ENCODE measurements around the gene ZFR.

Gene ZFR

GRCh38 chr5:32444431-32445286, at the start of gene ZFR:
ZFR (minus strand) TSS chr5:32444740; CDS start chr5:32444658, 82 bp downstream.
- peaks cover 22 to 39% of the 10 kb centered on the region in 2 donors for H3K4me1 Mint-ChIP-seq
- peak within 1 kb of the TSS; percentile 87 to 94 for H3K4me3 Mint-ChIP-seq
- DNase-seq: peak; percentile 93
- H3K27ac Mint-ChIP-seq: peak within 1 kb of the TSS; percentile 96
- H3K36me3 Mint-ChIP-seq: peaks cover 3 to 4% of the 10 kb centered on the region in 2 donors
- no peaks in the 10 kb centered on the region for H3K27me3 Mint-ChIP-seq
- peaks cover 0 to 7% of the 10 kb centered on the region in 2 donors for H3K9me3 Mint-ChIP-seq
- ATAC-seq (replicated peaks): peak; percentile 89 to 90

DNA sequence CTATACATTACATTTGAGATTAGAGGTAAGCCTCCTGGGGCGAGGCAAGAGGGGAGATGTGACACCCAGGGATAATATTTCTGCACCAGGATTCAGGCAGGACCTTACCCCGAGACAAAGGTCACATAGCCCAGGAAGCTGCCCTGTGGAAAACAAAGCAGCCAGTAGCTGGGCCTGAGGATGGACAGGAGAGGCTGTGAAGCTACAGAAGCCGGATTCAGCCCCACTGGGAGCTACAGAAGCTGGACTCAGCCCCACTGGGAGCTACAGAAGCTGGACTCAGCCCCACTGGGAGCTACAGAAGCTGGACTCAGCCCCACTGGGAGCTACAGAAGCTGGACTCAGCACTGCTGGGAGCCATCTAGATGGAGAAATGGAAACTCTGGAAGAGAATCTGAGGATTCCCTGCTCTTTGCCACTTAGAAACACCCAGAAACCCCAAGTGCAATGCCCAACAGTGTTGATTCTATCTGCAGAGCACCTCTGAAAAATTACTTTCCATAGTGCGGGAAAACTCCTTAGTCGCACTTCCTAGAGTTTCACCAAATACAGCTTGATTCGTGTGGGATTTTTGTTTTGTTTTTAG, 46.5 kb upstream of the ZFR start:
- Mint-ChIP-seq H3K36me3 (no peaks in the 10 kb centered on the region), H3K27ac (no peak overlapping the region), H3K9me3 (no peaks in the 10 kb centered on the region), H3K4me1 (peaks cover 2 to 8% of the 10 kb centered on the region in 2 donors), H3K27me3 (peaks cover 0 to 12% of the 10 kb centered on the region in 2 donors), H3K4me3 (no peak overlapping the region)
- no peak for ATAC-seq (replicated peaks)
- DNase-seq: no peak

DNA sequence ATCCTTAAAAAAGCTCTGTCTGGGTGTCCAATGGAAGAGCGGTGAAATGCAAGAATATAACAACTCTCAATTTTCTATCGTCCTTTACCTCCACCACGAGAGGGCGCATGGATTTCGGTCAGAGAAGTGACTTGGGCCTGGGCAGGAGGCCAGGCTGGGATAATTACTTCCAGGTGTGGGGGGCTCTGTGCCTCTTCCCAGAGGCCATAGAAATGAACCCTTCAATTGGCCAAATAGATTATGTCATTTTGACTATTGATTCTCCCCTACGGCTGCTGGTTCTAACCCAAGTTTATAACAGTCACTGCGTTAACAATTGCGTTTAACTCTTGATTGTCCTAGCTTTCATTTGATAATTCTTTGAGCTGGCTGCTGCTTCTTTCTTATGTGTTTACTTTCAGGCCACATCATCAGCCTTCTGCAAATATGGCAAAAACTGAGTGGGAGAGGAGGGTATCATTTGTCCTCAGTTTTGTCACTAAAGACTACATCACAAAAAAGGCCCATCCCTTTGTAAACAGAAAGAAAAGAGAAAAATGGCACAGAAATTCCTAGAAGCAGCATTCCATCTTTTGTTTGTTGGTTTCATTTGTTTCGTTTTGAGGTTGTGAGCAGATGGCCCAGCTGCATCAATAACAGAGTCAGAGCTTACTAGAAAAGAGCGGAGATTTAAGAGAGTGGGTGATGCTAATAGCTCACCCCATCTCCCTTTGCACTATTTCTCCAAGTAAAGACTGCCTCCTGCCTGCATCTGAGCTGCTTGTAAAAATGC, 45.4 kb upstream of the ZFR start:
- H3K9me3 Mint-ChIP-seq: no peaks in the 10 kb centered on the region
- peak; percentile 33 for DNase-seq
- H3K36me3 Mint-ChIP-seq: no peaks in the 10 kb centered on the region
- H3K4me3 Mint-ChIP-seq: no peak overlapping the region
- peaks cover 2 to 8% of the 10 kb centered on the region in 2 donors for H3K4me1 Mint-ChIP-seq
- no peak overlapping the region for H3K27ac Mint-ChIP-seq
- H3K27me3 Mint-ChIP-seq: peaks cover 0 to 12% of the 10 kb centered on the region in 2 donors
- peak; percentile 69 to 76 for ATAC-seq (replicated peaks)

DNA sequence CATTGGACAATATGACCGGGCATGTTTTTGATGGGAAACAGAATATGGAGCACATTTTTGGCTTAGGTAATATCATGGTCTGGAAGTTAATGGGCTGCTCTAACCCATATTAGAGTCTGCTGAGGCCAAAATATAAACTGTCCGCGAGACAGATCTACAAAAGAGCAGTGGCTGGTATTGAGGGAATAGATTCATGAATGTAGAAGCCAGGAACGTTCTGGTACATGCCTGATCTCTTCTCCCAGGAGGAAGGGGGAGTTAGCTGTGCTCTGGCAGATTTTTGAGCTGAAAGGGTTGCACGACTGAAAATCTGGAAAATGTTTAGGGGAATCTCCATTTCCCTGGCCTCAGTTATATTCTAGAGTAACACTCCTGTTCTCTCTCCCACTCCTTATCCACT, 42.9 kb upstream of the ZFR start:
- peaks cover 2 to 8% of the 10 kb centered on the region in 2 donors for H3K4me1 Mint-ChIP-seq
- no peak for DNase-seq
- H3K36me3 Mint-ChIP-seq: no peaks in the 10 kb centered on the region
- no peaks in the 10 kb centered on the region for H3K9me3 Mint-ChIP-seq
- H3K27me3 Mint-ChIP-seq: peaks cover 0 to 11% of the 10 kb centered on the region in 2 donors
- no peak overlapping the region for H3K4me3 Mint-ChIP-seq
- no peak for ATAC-seq (replicated peaks)
- no peak overlapping the region for H3K27ac Mint-ChIP-seq

DNA sequence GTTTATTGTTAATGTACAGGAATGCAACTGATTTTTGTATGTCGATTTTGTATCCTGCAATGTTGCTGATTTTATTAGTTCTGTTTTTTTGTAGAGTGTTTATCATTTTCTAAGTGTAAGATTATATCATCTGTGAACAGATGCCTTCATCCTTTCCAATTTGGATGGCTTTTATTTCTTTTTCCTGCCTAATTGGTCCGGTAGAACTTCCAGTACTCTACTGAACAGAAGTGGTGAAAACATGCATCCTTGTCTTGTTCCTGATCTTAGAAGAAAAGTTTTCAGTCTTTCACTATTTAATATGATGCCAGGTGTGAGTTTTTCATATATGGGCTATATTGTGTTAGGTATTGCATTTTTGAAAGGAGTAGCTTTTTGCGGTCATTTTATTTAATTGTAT, 42.5 kb upstream of the ZFR start:
- Mint-ChIP-seq H3K27me3 (peaks cover 0 to 6% of the 10 kb centered on the region in 2 donors), H3K36me3 (no peaks in the 10 kb centered on the region), H3K4me1 (peaks cover 2 to 8% of the 10 kb centered on the region in 2 donors), H3K27ac (no peak overlapping the region), H3K4me3 (no peak overlapping the region), H3K9me3 (no peaks in the 10 kb centered on the region)
- ATAC-seq (replicated peaks): no peak
- no peak for DNase-seq

- ATAC-seq (replicated peaks) (no peak), DNase-seq (no peak)
- peaks cover 0 to 6% of the 10 kb centered on the region in 2 donors for H3K27me3 Mint-ChIP-seq
- H3K27ac Mint-ChIP-seq: no peak overlapping the region
- no peaks in the 10 kb centered on the region for H3K36me3 Mint-ChIP-seq
- no peaks in the 10 kb centered on the region for H3K9me3 Mint-ChIP-seq
- H3K4me1 Mint-ChIP-seq: no peaks in the 10 kb centered on the region
- H3K4me3 Mint-ChIP-seq: no peak overlapping the region
Observed at GRCh38 chr5:32482193-32482592, 37.7 kb upstream of the ZFR start.

- H3K4me3 Mint-ChIP-seq: no peak overlapping the region
- DNase-seq: no peak
- peaks cover 0 to 6% of the 10 kb centered on the region in 2 donors for H3K27me3 Mint-ChIP-seq
- no peaks in the 10 kb centered on the region for H3K36me3 Mint-ChIP-seq
- no peak for ATAC-seq (replicated peaks)
- no peaks in the 10 kb centered on the region for H3K9me3 Mint-ChIP-seq
- H3K4me1 Mint-ChIP-seq: no peaks in the 10 kb centered on the region
- peak overlapping the region; percentile 25 for H3K27ac Mint-ChIP-seq
Observed at GRCh38 chr5:32479096-32479495, 34.6 kb upstream of the ZFR start.

DNA sequence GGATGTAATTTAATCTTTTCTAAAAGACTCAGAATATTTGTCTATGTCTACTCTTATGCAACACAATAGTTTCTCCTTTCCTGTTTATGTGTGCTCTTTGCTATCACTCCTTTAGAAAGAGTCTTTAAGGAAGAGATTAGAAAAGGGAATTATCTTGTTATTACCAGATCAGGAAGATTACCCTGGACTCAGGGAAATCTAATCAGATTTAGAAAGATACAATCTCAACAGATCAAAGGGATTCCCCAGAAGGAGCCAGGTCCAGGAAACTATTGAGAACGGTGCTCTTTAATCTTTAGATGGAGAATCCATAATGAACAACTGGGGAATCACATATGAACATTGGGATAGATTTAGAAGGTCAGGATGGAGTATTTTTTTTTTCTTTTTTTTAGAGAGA, 32.4 kb upstream of the ZFR start:
- Mint-ChIP-seq H3K4me1 (no peaks in the 10 kb centered on the region), H3K27me3 (peaks cover 4 to 11% of the 10 kb centered on the region in 2 donors), H3K36me3 (no peaks in the 10 kb centered on the region), H3K27ac (no peak overlapping the region), H3K9me3 (no peaks in the 10 kb centered on the region), H3K4me3 (no peak overlapping the region)
- no peak for ATAC-seq (replicated peaks)
- no peak for DNase-seq

GRCh38 chr5:32475334-32476097, 31.0 kb upstream of the ZFR start:
- H3K4me3 Mint-ChIP-seq: no peak overlapping the region
- H3K27me3 Mint-ChIP-seq: peaks cover 4 to 12% of the 10 kb centered on the region in 2 donors

DNA sequence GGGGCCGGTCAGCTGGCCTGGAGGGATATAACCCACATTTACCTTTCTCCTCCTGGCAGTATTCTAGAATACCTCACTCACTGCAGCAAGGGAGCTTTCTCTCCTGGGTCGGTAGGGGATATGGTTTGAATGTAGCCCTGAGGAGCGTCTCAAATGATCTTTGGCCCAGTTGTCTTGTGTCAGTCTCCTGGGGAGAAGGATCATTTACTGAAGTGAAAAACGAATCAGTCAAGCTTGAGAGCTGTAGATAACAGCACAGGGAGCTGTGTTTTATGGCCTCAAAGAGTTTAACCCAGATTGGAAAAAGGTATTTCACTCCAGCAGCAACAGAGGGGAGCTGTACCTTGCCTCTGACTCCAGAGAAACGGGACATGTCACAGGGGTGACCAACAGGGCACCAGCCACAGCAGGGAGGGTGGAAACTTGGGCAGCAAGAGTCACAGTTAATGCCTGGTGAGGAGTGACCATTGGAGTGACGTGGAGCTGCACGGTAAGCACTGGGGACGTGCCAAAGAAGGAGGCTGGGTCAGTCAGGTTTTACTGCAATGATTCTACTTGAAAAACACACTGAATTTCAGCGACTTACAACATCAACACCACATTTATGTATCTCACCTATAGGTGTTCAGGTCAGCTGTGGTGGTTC, 29.8 kb upstream of the ZFR start:
- Mint-ChIP-seq H3K36me3 (no peaks in the 10 kb centered on the region), H3K9me3 (no peaks in the 10 kb centered on the region), H3K27me3 (peaks cover 4 to 12% of the 10 kb centered on the region in 2 donors), H3K4me3 (no peak overlapping the region), H3K27ac (no peak overlapping the region), H3K4me1 (no peaks in the 10 kb centered on the region)
- no peak for ATAC-seq (replicated peaks)
- DNase-seq: no peak

More at GRCh38 chr5:32475334-32476097, 31.0 kb upstream of the ZFR start:
- Mint-ChIP-seq H3K36me3 (no peaks in the 10 kb centered on the region), H3K4me1 (no peaks in the 10 kb centered on the region), H3K27ac (no peak overlapping the region), H3K9me3 (no peaks in the 10 kb centered on the region)
- no peak for ATAC-seq (replicated peaks)
- DNase-seq: no peak

- H3K27me3 Mint-ChIP-seq: peaks cover 4 to 6% of the 10 kb centered on the region in 2 donors
- H3K4me1 Mint-ChIP-seq: no peaks in the 10 kb centered on the region
- DNase-seq: no peak
- H3K27ac Mint-ChIP-seq: no peak overlapping the region
- no peak overlapping the region for H3K4me3 Mint-ChIP-seq
- H3K36me3 Mint-ChIP-seq: no peaks in the 10 kb centered on the region
- H3K9me3 Mint-ChIP-seq: no peaks in the 10 kb centered on the region
- ATAC-seq (replicated peaks): no peak
Observed at GRCh38 chr5:32473072-32473471, 28.5 kb upstream of the ZFR start.

- no peak overlapping the region for H3K27ac Mint-ChIP-seq
- no peaks in the 10 kb centered on the region for H3K36me3 Mint-ChIP-seq
- H3K4me1 Mint-ChIP-seq: no peaks in the 10 kb centered on the region
- no peak overlapping the region for H3K4me3 Mint-ChIP-seq
- no peaks in the 10 kb centered on the region for H3K9me3 Mint-ChIP-seq
- peaks cover 4 to 6% of the 10 kb centered on the region in 2 donors for H3K27me3 Mint-ChIP-seq
- DNase-seq (no peak), ATAC-seq (replicated peaks) (no peak)
Observed at GRCh38 chr5:32471784-32472183, 27.2 kb upstream of the ZFR start.

- H3K27me3 Mint-ChIP-seq: no peaks in the 10 kb centered on the region
- H3K9me3 Mint-ChIP-seq: no peaks in the 10 kb centered on the region
- H3K4me3 Mint-ChIP-seq: no peak overlapping the region
- peaks cover 0 to 2% of the 10 kb centered on the region in 2 donors for H3K4me1 Mint-ChIP-seq
- peaks cover 0 to 1% of the 10 kb centered on the region in 2 donors for H3K36me3 Mint-ChIP-seq
- ATAC-seq (replicated peaks) (no peak), DNase-seq (no peak)
- H3K27ac Mint-ChIP-seq: no peak overlapping the region
Observed at GRCh38 chr5:32465076-32465475, 20.5 kb upstream of the ZFR start.

All from stimulated activated naive B cell treated with anti-CD40 and anti-IgM and Interleukin-4, amounts not matched to agents 10 μg/mL and 1 μg/mL and 100 μg/mL, for 72 hours (primary cell).